HG03354 (cell line): Measurements from ENCODE around the gene CDH4.
"Not testable (repeated sequence)": the region's sequence is repeated elsewhere in the genome, so short reads cannot be mapped to it uniquely, and the experiment has no call there.

Source experiments
- ATAC-seq: cut with Tn5 transposase; IDR thresholded peaks from one replicate; pipeline ENCODE4 v1.9.1; 2021; ENCODE audit warnings: mild to moderate bottlenecking; ENCODE audit not compliant: unreplicated experiment, poor library complexity, severe bottlenecking

CDH4 gene

GRCh38 chr20:61461461-61461860, 209.4 kb downstream of the CDH4 start:
- ATAC-seq: no peak

- no peak for ATAC-seq
Observed at GRCh38 chr20:61464307-61465303, 212.5 kb downstream of the CDH4 start.

GRCh38 chr20:61475729-61476128, 223.7 kb downstream of the CDH4 start:
- no peak for ATAC-seq

- ATAC-seq: no peak
Observed at GRCh38 chr20:61476956-61477355, 224.9 kb downstream of the CDH4 start.

- ATAC-seq: no peak
Observed at GRCh38 chr20:61477451-61477861, 225.4 kb downstream of the CDH4 start.

- ATAC-seq: no peak
Observed at GRCh38 chr20:61478094-61478493, 226.0 kb downstream of the CDH4 start.

GRCh38 chr20:61478611-61479305, 226.7 kb downstream of the CDH4 start:
- no peak for ATAC-seq

GRCh38 chr20:61479433-61479832, 227.4 kb downstream of the CDH4 start:
- ATAC-seq: not testable (repeated sequence)

GRCh38 chr20:61480158-61480825, 228.2 kb downstream of the CDH4 start:
- no peak for ATAC-seq

- no peak for ATAC-seq
Observed at GRCh38 chr20:61482056-61482887, 230.2 kb downstream of the CDH4 start.

GRCh38 chr20:61482901-61483300, 230.8 kb downstream of the CDH4 start:
- ATAC-seq: no peak

- ATAC-seq: no peak
Observed at GRCh38 chr20:61483336-61484067, 231.4 kb downstream of the CDH4 start.

GRCh38 chr20:61486198-61486597, 234.1 kb downstream of the CDH4 start:
- ATAC-seq: no peak

GRCh38 chr20:61487346-61487996, 235.4 kb downstream of the CDH4 start:
- no peak for ATAC-seq

- ATAC-seq: no peak
Observed at GRCh38 chr20:61487997-61488371, 235.9 kb downstream of the CDH4 start.

GRCh38 chr20:61490721-61491120, 238.7 kb downstream of the CDH4 start:
- no peak for ATAC-seq

- no peak for ATAC-seq
Observed at GRCh38 chr20:61492065-61492464, 240.0 kb downstream of the CDH4 start.

- no peak for ATAC-seq
Observed at GRCh38 chr20:61493798-61494305, 241.8 kb downstream of the CDH4 start.
